Right cardiac atrium (tissue), 5 donors: ENCODE data around the gene TMEM115. TPM values are rescaled to one million over a fixed set of nuclear protein-coding genes. Genes with fewer than 3 reads are reported as not detected.
A peak's percentile ranks its signal among the peaks of the same experiment; 100 is the strongest.

Source experiments
- ATAC-seq, 2 donors: fragments of 200-7000 bp; cut with Tn5 transposase; one replicate each; pipeline versions ENCODE4 v1.8.0 to v1.9.1; 2020; ENCODE audit warnings: moderate library complexity in 2 of 2, mild to moderate bottlenecking in 1 of 2
- DNase-seq, 3 donors: peaks; one replicate each; pipeline ENCODE4 v3.0.0-alpha.2; 2020
- H3K27ac ChIP-seq: one replicate; pipeline ENCODE4 v1.5.1; 2013; ENCODE audit warnings: mild to moderate bottlenecking, low read length, control low read depth, moderate library complexity
- H3K27me3 ChIP-seq: one replicate; pipeline ENCODE4 v1.6.1; 2013; ENCODE audit not compliant: control insufficient read depth, insufficient read depth
- H3K4me1 ChIP-seq: one replicate; pipeline ENCODE4 v1.6.1; 2013; ENCODE audit warnings: low read length; ENCODE audit not compliant: control insufficient read depth, insufficient read depth
- H3K4me3 ChIP-seq: one replicate; pipeline ENCODE4 v1.5.1; 2013; ENCODE audit warnings: low read length, control low read depth
- H3K9me3 ChIP-seq: one replicate; pipeline ENCODE4 v1.6.1; 2013; ENCODE audit warnings: low read length; ENCODE audit not compliant: control insufficient read depth
- WGBS: extraction: QIAGEN DNeasy Blood & Tissue Kit; methylation state at CpG from one replicate; pipeline ENCODE4 v1.1.7; 2013; 5-methylcytosine and 5-hydroxymethylcytosine counted together
- intact Hi-C, 4 donors: fragments of 100-400 bp; cut with DNase I; formaldehyde crosslinking; loops; one replicate each; pipeline versions ENCODE4 v1.11.0 to v1.14.0; 2022 to 2023
- polyA plus RNA-seq: library from polyadenylated mRNA; stranded (reverse); fragments of 200-250 nt; gene quantifications from one replicate; pipeline ENCODE4 v1.2.3, GENCODE V29; 2013
- total RNA-seq, 4 donors: library from RNA; stranded (reverse); fragmentation: NEBNext Ultra II Directional; extraction: Animal tissue kit (Norgen Biotek cat#: 25700); gene quantifications; one replicate each; pipeline ENCODE4 v1.2.1, GENCODE V29; 2021
- donor health status: healthy with polysubstance abuse.
- donor health status: DM: no; HTN: yes; CAD: no.
- donor health status: DM: no; HTN: no; CAD: no.
- donor health status: DM: no; HTN: yes; CAD: no; lungs with severe emphysema.
- donor health status: DM: yes; HTN: yes; CAD: no.

TMEM115 gene
- total and polyA plus RNA-seq, 5 donors = 28.7 to 33.3 (median 32.5) TPM

DNA sequence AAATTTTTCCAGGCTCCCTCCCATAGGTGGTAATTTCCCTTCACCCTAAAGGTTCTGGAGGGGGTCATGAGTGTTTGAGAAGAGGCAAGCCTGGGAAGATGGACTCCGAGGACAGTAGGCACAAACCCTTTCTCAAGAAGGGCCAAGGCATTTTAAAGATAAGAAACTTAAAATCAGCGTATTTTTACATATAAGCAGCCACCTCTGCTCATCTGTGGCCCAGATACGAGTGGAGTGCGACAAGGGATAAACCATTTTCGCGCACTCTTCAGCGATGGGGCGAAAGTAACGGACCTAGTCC lies 19.2 kb downstream of the TMEM115 start:
- intact Hi-C loops = no loop called here
- 20% methylated on average over 9 of the region's 9 CpGs for WGBS
- no peaks in the 10 kb centered on the region for H3K4me1 ChIP-seq

GRCh38 chr3:50339485-50340146 lies 19.7 kb downstream of the TMEM115 start:
- ATAC-seq = no peak
- no peaks in the 10 kb centered on the region for H3K27me3 ChIP-seq
- DNase-seq = peak in 1 of 3 donors; percentile 65
- H3K27ac ChIP-seq = peak overlapping the region; percentile 2
- no peaks in the 10 kb centered on the region for H3K9me3 ChIP-seq
- intact Hi-C loops = no loop called here
- H3K4me1 ChIP-seq = no peaks in the 10 kb centered on the region
- peak overlapping the region; percentile 12 for H3K4me3 ChIP-seq
- WGBS = 76% methylated on average over 14 of the region's 14 CpGs

More for the DNA sequence above, 19.2 kb downstream of the TMEM115 start:
- no peak for ATAC-seq
- Histone ChIP-seq H3K27me3 (no peaks in the 10 kb centered on the region), H3K27ac (peak overlapping the region; percentile 53), H3K4me3 (peak overlapping the region; percentile 12), H3K9me3 (no peaks in the 10 kb centered on the region)
- DNase-seq = no peak

GRCh38 chr3:50338965-50339364 lies 20.4 kb downstream of the TMEM115 start:
- peak overlapping the region; percentile 60 for H3K27ac ChIP-seq
- no peaks in the 10 kb centered on the region for H3K4me1 ChIP-seq
- no peak overlapping the region for H3K4me3 ChIP-seq
- intact Hi-C loops = no loop called here
- 59% methylated on average over 5 of the region's 5 CpGs for WGBS
- no peak for DNase-seq
- no peaks in the 10 kb centered on the region for H3K27me3 ChIP-seq
- H3K9me3 ChIP-seq = no peaks in the 10 kb centered on the region
- no peak for ATAC-seq

DNA sequence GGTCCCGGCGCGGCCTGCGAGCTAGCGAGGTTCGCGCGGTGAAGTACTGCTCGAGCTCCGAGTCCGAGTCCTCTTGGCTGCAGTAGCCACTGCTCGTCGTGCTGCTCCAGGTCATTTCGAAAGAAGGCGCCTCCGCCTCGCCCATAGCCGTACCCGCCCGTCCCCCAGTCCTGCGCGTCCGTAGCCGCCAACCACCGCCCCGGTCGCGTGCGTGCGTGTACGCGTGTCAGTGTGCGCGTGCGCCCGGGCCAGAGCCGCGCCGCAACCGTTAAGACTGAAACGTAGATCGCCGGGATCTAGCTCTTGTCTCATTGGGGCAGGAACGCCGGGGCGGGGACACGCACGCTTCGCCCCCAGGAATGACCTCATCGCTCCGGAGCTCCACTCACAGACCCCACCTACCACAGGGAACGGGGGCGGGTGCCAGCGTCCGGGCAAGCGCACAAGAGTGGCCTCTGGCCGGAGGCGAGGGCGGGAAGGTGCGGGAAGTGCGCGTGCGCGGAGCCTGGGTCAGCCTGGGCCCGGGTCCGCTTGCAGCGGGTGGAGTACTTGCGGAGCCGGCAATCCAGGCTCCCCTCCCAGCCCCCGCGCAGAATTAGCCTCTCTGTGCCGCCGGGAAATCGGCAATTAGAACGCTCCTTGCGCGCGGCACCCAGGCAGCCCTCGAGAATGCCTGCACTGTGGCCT lies 22.0 kb downstream of the TMEM115 start:
- H3K9me3 ChIP-seq = no peaks in the 10 kb centered on the region
- peak overlapping the region; percentile 96 for H3K27ac ChIP-seq
- ATAC-seq = peak; percentile 82 to 91
- H3K27me3 ChIP-seq = no peaks in the 10 kb centered on the region
- under 1% methylated on average over 79 of the region's 79 CpGs for WGBS
- no peaks in the 10 kb centered on the region for H3K4me1 ChIP-seq
- DNase-seq = peak; percentile 100
- H3K4me3 ChIP-seq = peak overlapping the region; percentile 74
- intact Hi-C loops = no loop called here

DNA sequence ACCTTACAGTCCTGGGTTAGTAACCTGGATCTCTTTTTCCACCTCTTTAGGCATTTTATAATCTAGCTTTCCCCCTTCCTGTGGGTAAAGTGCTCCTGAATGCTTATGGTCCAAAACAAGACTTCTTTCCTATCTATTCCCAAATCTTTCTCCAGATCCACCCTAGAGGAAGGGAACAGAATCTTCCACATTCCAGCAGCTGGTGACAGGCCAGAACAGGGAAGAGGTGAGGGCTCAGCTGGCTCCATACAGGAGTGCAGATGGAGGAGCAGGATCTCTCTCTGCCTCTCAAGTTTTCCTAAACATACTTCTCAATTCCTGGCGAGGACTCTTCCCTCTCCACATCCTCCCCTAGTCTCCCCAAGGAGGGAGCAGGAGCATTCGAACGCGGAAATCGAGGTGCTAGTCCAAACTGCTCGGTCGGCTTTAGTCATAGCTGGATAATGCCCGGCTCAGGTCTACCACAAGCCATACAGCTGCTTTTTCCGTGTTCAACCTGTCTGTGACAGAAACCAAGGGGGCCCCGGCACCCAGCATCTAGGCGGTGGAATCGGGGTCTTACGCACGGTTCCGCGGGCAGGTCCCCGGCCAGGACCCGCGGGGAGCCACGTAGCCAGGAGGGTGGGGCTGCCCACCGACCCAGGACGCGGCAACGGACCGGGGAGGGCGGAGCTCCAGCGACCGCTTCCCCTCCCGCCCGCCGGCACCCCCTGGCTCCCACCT lies 22.7 kb downstream of the TMEM115 start:
- H3K4me1 ChIP-seq = no peaks in the 10 kb centered on the region
- under 1% methylated on average over 31 of the region's 31 CpGs for WGBS
- intact Hi-C loops = no loop called here

GRCh38 chr3:50334339-50335075 lies 24.8 kb downstream of the TMEM115 start:
- Histone ChIP-seq H3K27ac (peak overlapping the region; percentile 63), H3K4me1 (no peaks in the 10 kb centered on the region), H3K4me3 (no peak overlapping the region), H3K9me3 (no peaks in the 10 kb centered on the region), H3K27me3 (no peaks in the 10 kb centered on the region)
- ATAC-seq = no peak
- DNase-seq = peak in 1 of 3 donors; percentile 28
- WGBS = 42% methylated on average over 5 of the region's 5 CpGs
- intact Hi-C loops = no loop called here

More for the DNA sequence above, 22.7 kb downstream of the TMEM115 start:
- Histone ChIP-seq H3K9me3 (no peaks in the 10 kb centered on the region), H3K27me3 (no peaks in the 10 kb centered on the region), H3K4me3 (peak overlapping the region; percentile 74), H3K27ac (peak overlapping the region; percentile 77)
- no peak for DNase-seq
- ATAC-seq = no peak

- peak; percentile 40 to 64 for ATAC-seq
- Histone ChIP-seq H3K4me1 (no peaks in the 10 kb centered on the region), H3K4me3 (no peak overlapping the region), H3K27ac (peak overlapping the region; percentile 71), H3K27me3 (no peaks in the 10 kb centered on the region), H3K9me3 (no peaks in the 10 kb centered on the region)
- intact Hi-C loops = no loop called here
- 41% methylated on average over 12 of the region's 12 CpGs for WGBS
- DNase-seq = peak; percentile 81 to 87 (median 83)
These were observed 25.5 kb downstream of the TMEM115 start for GRCh38 chr3:50333744-50334328.

- H3K4me3 ChIP-seq = no peak overlapping the region
- DNase-seq (peak in 2 of 3 donors; percentile 17 to 40), ATAC-seq (no peak)
- intact Hi-C loops = no loop called here
- H3K9me3 ChIP-seq = no peaks in the 10 kb centered on the region
- WGBS = 95% methylated on average over 19 of the region's 19 CpGs
- no peak overlapping the region for H3K27ac ChIP-seq
- peaks cover 3% of the 10 kb centered on the region for H3K4me1 ChIP-seq
- H3K27me3 ChIP-seq = no peaks in the 10 kb centered on the region
These were observed 27.9 kb downstream of the TMEM115 start for GRCh38 chr3:50331364-50331907.

GRCh38 chr3:50330330-50330729 lies 29.0 kb downstream of the TMEM115 start:
- intact Hi-C loops = no loop called here
- no peak for ATAC-seq
- Histone ChIP-seq H3K27me3 (no peaks in the 10 kb centered on the region), H3K9me3 (no peaks in the 10 kb centered on the region), H3K4me1 (peaks cover 3% of the 10 kb centered on the region), H3K27ac (no peak overlapping the region), H3K4me3 (no peak overlapping the region)
- DNase-seq = peak; percentile 13 to 31 (median 29)
- 86% methylated on average over 10 of the region's 10 CpGs for WGBS

DNA sequence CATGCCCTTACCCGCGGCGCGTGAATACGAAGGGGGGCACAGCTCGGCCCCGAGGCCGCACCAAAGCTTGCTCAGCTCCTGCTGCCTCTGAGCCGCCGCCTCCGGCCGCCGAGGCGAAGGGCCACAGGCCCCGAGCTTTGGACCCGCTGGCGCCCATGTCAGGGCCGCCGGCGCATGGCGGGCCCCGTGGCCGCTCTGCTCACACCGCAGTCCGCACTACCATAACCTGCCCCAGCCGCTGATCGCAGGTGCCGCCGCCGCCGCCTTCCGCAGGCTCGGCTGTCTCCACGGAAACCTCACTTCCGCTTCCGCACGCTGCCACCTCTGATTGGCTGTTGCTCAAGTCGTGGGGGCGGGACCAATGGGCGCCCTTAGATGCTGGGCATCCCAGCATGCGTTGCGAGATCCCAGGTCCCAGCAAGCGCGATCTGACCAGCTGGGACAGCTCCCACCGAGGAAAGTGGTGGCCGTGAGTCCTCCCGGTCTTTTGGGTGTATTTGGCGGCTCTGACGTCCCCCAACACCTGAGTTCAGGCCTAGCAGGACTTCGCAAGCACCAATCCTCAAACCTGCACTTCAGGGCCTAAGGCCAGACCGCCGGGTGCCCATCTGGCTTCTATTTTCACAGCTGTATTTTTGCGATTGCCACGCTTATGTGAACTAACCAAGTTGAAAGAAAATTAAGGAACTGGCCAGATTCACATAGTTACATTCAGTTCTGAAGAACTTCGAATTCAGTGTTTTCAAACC lies 31.2 kb downstream of the TMEM115 start, which contains the start of gene TUSC2:
TSS of gene TUSC2 (minus strand) at position 281 of the 749 bp plus-strand sequence. CDS start at position 157, 124 bp downstream.
- Histone ChIP-seq H3K27ac (peak within 1 kb of the TSS; percentile 87), H3K9me3 (no peaks in the 10 kb centered on the region), H3K27me3 (no peaks in the 10 kb centered on the region), H3K4me1 (peaks cover 8% of the 10 kb centered on the region), H3K4me3 (peak within 1 kb of the TSS; percentile 85)
- ATAC-seq (peak; percentile 63 to 88), DNase-seq (peak; percentile 97 to 99 (median 98))
- intact Hi-C loops = no loop called here
- WGBS = 2% methylated on average over 55 of the region's 55 CpGs
